Measurements from ENCODE around the gene SDCCAG8. TPM values are rescaled to one million over a fixed set of nuclear protein-coding genes. Genes with fewer than 3 reads are reported as not detected.
A peak's percentile ranks its signal among the peaks of the same experiment; 100 is the strongest.

Gene SDCCAG8
- total RNA-seq, 2 donors from 2014 or later, result 23.2 to 91.0 TPM

DNA sequence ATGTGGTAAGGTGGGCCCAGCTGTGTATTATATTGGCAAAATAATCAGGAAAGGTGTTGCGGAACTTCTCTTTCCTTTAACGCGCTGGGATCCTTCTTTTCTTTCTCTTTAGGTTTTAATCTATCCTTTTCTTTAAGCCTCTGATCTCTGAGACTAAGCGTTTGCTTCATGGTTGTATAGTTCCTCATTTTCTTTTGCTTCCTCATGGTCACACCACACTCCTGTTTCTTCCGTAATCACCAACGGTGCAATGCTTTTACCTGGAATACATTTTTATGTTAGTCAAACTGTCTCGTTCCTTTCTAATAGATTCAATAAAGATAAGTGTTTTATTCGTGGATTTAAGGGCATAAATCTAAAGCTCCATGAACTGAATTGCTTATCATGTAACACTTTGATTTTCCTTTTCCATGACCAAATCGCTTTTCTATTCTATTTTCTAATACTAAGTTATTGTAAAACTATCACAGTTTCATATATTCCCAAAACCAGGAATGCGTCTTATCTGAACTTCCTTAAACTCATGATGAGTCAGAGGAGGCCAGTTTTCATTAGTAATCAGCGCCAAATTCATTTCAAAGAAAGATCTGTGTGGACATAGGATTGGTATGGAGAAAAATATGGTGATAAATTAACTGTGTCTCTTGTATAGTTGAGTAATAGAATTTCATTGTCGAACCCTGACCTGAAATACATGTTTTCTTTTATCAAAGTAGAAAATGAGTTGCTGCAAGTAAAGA lies 12.2 kb downstream of the SDCCAG8 start:
- Histone ChIP-seq H3K27me3 (replicated peaks; ENCODE audit: insufficient read depth) (no peaks in the 10 kb centered on the region), H3K9me3 (no peaks in the 10 kb centered on the region), H3K4me1 (ENCODE audit: control insufficient read depth in 1 of 2, low read depth in 2 of 2) (peaks cover 15 to 43% of the 10 kb centered on the region in 2 donors), H3K36me3 (no peaks in the 10 kb centered on the region), H3K27ac (peak overlapping the region; percentile 49 to 57), H3K4me3 (peak overlapping the region; percentile 50)
- TF ChIP-seq, protein P1, sequence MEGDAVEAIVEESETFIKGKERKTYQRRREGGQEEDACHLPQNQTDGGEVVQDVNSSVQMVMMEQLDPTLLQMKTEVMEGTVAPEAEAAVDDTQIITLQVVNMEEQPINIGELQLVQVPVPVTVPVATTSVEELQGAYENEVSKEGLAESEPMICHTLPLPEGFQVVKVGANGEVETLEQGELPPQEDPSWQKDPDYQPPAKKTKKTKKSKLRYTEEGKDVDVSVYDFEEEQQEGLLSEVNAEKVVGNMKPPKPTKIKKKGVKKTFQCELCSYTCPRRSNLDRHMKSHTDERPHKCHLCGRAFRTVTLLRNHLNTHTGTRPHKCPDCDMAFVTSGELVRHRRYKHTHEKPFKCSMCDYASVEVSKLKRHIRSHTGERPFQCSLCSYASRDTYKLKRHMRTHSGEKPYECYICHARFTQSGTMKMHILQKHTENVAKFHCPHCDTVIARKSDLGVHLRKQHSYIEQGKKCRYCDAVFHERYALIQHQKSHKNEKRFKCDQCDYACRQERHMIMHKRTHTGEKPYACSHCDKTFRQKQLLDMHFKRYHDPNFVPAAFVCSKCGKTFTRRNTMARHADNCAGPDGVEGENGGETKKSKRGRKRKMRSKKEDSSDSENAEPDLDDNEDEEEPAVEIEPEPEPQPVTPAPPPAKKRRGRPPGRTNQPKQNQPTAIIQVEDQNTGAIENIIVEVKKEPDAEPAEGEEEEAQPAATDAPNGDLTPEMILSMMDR (IDR thresholded peaks at IDR 0.05), result no peak
- ATAC-seq (ENCODE audit: insufficient number of reproducible peaks, low FRiP score, low read depth) (peak; percentile 53), DNase-seq (ENCODE audit: low spot score) (no peak)

DNA sequence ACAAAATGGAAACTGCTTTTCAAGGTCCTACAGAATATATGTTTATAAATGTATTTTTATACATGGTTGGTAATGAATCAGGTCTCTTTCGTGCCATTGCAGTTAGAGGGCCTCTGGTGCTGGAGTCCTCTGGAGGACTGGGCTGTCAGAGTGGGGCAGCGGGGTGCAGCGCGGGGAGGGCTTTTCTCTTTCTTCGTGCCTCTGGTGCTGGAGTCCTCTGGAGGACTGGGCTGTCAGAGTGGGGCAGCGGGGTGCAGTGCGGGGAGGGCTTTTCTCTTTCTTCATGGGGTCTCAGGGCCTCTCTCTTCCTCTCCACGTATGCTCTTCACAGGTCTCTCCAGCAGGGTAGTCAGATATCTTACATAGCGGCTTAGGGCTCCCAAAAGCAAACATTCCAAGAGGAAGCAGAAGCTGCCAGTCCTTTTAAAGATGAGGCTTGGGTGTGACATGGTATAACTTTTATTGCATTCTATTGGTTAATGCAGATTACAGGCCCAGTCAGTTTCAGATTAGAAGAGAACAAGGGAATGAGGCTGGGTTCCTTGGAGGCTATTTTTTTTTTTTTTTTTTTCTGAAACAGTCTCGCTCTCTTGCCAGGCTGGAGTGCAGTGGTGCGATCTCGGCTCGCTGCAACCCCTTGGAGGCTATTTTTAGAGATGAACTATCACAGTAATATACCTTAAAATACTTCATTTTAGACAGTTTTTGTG lies 13.1 kb downstream of the SDCCAG8 start:
- DNase-seq (ENCODE audit: low spot score), result no peak
- no peaks in the 10 kb centered on the region for H3K36me3 ChIP-seq
- no peak for ATAC-seq (ENCODE audit: insufficient number of reproducible peaks, low FRiP score, low read depth)
- peaks cover 15 to 43% of the 10 kb centered on the region in 2 donors for H3K4me1 ChIP-seq (ENCODE audit: control insufficient read depth in 1 of 2, low read depth in 2 of 2)
- peak overlapping the region; percentile 50 for H3K4me3 ChIP-seq
- TF ChIP-seq, protein P1 (IDR thresholded peaks at IDR 0.05), result no peak
- peak overlapping the region; percentile 49 to 57 for H3K27ac ChIP-seq
- H3K27me3 ChIP-seq (replicated peaks; ENCODE audit: insufficient read depth), result no peaks in the 10 kb centered on the region
- no peaks in the 10 kb centered on the region for H3K9me3 ChIP-seq

DNA sequence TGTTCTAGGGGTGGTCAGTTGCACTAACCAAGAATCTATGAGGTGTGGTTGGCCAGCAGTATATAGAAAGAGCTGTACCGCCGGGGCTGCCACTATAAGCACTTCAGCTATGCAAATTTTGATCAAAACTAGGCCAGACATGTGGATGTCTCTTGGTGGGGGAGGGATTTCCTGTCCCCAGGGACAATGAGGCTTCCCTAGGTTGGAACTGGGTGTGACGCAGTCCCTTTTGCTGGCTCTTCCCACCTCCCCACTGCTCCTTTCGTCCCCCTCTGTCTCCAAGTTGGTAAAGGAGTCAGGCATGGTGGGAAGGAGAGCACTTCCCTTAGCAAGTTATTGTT lies 13.6 kb downstream of the SDCCAG8 start:
- H3K27me3 ChIP-seq (replicated peaks; ENCODE audit: insufficient read depth), result no peaks in the 10 kb centered on the region
- peak overlapping the region; percentile 50 for H3K4me3 ChIP-seq
- H3K36me3 ChIP-seq, result no peaks in the 10 kb centered on the region
- ATAC-seq (ENCODE audit: insufficient number of reproducible peaks, low FRiP score, low read depth), result no peak
- TF ChIP-seq, protein P1 (IDR thresholded peaks at IDR 0.05), result no peak
- H3K9me3 ChIP-seq, result no peaks in the 10 kb centered on the region
- H3K27ac ChIP-seq, result peak overlapping the region in 1 of 2 donors; percentile 49
- peaks cover 15 to 43% of the 10 kb centered on the region in 2 donors for H3K4me1 ChIP-seq (ENCODE audit: control insufficient read depth in 1 of 2, low read depth in 2 of 2)
- no peak for DNase-seq (ENCODE audit: low spot score)

DNA sequence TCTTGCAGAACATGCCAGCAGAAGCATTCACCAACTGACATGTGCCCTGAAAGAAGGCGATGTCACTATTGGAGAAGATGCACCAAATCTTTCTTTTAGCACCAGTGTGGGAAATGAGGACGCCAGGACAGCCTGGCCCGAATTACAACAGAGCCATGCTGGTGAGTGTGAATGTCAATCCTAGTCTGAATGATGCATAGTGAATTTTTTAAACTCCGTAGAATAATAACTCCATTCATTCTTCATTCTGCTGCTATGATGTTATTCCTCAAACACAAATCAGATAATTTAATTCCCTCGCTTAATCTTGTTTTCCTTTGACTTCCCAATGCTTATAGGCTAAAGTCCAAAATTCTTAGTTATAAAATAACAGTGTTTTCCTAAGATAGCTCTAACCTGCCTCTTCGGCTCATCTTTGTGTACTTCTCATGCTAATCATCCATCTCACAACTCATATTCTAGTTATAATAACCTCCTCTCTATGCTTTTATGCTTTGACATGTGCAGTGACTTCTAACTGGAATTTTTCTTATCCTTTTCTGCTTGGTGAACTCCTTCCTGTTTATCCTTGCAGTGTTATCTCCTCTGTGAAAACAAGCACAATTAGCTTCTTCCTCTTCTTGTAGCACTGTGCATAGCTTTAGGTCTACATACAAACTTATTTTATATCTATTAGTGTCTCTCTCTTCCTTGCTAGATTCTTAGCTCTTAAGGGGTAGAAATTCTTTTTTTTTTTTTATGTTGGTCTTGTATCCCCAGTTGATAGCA lies 14.4 kb downstream of the SDCCAG8 start:
- no peak overlapping the region for H3K4me3 ChIP-seq
- DNase-seq (ENCODE audit: low spot score), result no peak
- no peaks in the 10 kb centered on the region for H3K27me3 ChIP-seq (replicated peaks; ENCODE audit: insufficient read depth)
- H3K27ac ChIP-seq, result no peak overlapping the region
- peaks cover 15 to 43% of the 10 kb centered on the region in 2 donors for H3K4me1 ChIP-seq (ENCODE audit: control insufficient read depth in 1 of 2, low read depth in 2 of 2)
- no peak for ATAC-seq (ENCODE audit: insufficient number of reproducible peaks, low FRiP score, low read depth)
- TF ChIP-seq, protein P1 (IDR thresholded peaks at IDR 0.05), result no peak
- no peaks in the 10 kb centered on the region for H3K9me3 ChIP-seq
- peaks cover 3% of the 10 kb centered on the region for H3K36me3 ChIP-seq

DNA sequence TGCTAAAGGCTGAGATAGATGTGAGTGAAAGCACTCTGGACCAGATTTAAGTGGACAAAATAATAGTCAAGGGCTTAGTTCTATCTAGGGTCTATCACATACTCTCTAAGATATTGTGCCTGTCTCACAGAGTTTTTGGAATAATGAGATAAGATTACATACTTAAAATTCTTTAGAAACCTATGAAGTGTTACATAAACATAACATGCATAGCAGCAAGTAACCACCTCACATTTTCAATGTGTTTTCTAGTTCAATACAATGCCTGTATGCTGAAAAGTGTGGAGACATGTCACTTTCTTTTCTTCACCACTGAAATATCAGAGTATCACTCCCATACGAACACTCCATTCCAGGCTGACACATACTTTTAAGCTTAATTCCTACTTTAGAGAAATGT lies 16.2 kb downstream of the SDCCAG8 start:
- ATAC-seq (ENCODE audit: insufficient number of reproducible peaks, low FRiP score, low read depth), result no peak
- no peak for DNase-seq (ENCODE audit: low spot score)
- Histone ChIP-seq H3K4me1 (ENCODE audit: control insufficient read depth in 1 of 2, low read depth in 2 of 2) (peaks cover 12 to 38% of the 10 kb centered on the region in 2 donors), H3K36me3 (peaks cover 7% of the 10 kb centered on the region), H3K9me3 (no peaks in the 10 kb centered on the region), H3K27me3 (replicated peaks; ENCODE audit: insufficient read depth) (no peaks in the 10 kb centered on the region), H3K27ac (no peak overlapping the region), H3K4me3 (no peak overlapping the region)
- TF ChIP-seq, protein P1 (IDR thresholded peaks at IDR 0.05), result no peak

All from thoracic aorta (tissue), 2 donors.